ENCODE measurements around the gene TPK1. TPM values are rescaled to one million over a fixed set of nuclear protein-coding genes. Genes with fewer than 3 reads are reported as not detected.

Gene TPK1
- total and polyA plus RNA-seq, 2 donors (not counting 1 experiment from before 2014, with no cell fraction given), result 2.4 to 4.1 TPM

DNA sequence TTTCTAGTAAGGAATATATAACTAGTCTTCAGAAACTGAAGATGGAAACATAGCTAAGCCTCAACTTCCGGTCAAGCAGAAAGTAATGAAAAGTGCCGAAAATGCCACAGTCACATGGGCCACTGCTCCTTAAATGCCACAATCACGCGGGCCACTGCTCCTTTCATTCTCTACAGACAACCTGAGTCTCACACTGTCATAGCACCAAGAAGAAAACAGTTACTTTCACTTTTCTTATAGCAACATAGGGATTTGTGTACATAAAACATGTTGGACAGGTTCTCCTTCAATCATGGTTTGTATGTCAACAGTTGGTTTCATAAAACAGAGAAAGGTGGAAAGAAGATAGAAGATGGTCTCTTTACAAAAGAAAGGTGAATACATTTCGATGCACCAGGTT is 383.8 kb downstream of the TPK1 start:
- Histone ChIP-seq H3K9me3 (ENCODE audit: control insufficient read depth, insufficient read depth, low read depth, low read length) (no peaks in the 10 kb centered on the region), H3K4me1 (ENCODE audit: control insufficient read depth, extremely low read depth, insufficient read depth, low read length) (no peaks in the 10 kb centered on the region), H2AFZ (ENCODE audit: low read length) (no peak overlapping the region), H4K20me1 (ENCODE audit: control insufficient read depth, extremely low read depth, insufficient read depth, low read length) (no peaks in the 10 kb centered on the region), H3K27me3 (ENCODE audit: control insufficient read depth, insufficient read depth, low read length) (no peaks in the 10 kb centered on the region), H3K79me2 (ENCODE audit: control insufficient read depth, insufficient read depth, low read length) (no peaks in the 10 kb centered on the region), H3K27ac (ENCODE audit: insufficient read depth, low read length) (no peak overlapping the region), H3K4me3 (replicated peaks in 1 of 4; ENCODE audit: control extremely low read depth in 1 of 4, insufficient read depth in 1 of 4, low read depth in 3 of 4, low read length in 4 of 4) (no peak overlapping the region), H3K36me3 (ENCODE audit: control insufficient read depth, insufficient read depth, low read length) (no peaks in the 10 kb centered on the region), H3K4me2 (ENCODE audit: extremely low read depth, insufficient read depth, low read length) (no peak overlapping the region), H3K9ac (ENCODE audit: insufficient read depth, low read length) (no peak overlapping the region)
- no peak for TF ChIP-seq EZH2 (IDR thresholded peaks at IDR 0.05; ENCODE audit: low read length, missing control alignments)
- TF ChIP-seq, protein P1, sequence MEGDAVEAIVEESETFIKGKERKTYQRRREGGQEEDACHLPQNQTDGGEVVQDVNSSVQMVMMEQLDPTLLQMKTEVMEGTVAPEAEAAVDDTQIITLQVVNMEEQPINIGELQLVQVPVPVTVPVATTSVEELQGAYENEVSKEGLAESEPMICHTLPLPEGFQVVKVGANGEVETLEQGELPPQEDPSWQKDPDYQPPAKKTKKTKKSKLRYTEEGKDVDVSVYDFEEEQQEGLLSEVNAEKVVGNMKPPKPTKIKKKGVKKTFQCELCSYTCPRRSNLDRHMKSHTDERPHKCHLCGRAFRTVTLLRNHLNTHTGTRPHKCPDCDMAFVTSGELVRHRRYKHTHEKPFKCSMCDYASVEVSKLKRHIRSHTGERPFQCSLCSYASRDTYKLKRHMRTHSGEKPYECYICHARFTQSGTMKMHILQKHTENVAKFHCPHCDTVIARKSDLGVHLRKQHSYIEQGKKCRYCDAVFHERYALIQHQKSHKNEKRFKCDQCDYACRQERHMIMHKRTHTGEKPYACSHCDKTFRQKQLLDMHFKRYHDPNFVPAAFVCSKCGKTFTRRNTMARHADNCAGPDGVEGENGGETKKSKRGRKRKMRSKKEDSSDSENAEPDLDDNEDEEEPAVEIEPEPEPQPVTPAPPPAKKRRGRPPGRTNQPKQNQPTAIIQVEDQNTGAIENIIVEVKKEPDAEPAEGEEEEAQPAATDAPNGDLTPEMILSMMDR (conservative IDR thresholded peaks at IDR 0.05 in 1 of 2, IDR thresholded peaks at IDR 0.05 in 1 of 2; ENCODE audit: low read depth in 1 of 2, low read length in 2 of 2), result no peak
- DNase-seq (ENCODE audit: low read depth in 2 of 2), result no peak

DNA sequence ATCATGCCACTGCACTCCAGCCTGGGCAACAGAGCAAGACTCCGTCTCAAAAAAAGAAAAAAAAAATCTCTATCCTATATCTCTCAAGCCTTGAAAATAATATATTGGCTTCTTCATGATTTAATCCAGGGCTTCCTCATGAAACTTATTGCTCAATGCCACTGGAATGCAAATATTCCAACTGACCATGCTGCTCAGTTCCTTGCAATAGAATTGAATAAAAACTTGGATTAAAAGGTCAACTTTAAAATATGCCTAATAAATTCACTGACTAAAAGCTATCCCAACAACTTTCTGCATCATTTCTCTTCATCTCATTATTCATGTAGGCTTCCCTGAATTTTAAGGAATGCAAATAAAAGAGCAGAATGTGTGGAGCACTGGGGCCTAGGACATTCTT is 390.3 kb downstream of the TPK1 start:
- Histone ChIP-seq H3K27ac (ENCODE audit: insufficient read depth, low read length) (no peak overlapping the region), H3K9ac (ENCODE audit: insufficient read depth, low read length) (no peak overlapping the region), H3K4me3 (replicated peaks in 1 of 4; ENCODE audit: control extremely low read depth in 1 of 4, insufficient read depth in 1 of 4, low read depth in 3 of 4, low read length in 4 of 4) (no peak overlapping the region), H3K4me2 (ENCODE audit: extremely low read depth, insufficient read depth, low read length) (no peak overlapping the region), H3K27me3 (ENCODE audit: control insufficient read depth, insufficient read depth, low read length) (no peaks in the 10 kb centered on the region), H3K36me3 (ENCODE audit: control insufficient read depth, insufficient read depth, low read length) (no peaks in the 10 kb centered on the region), H2AFZ (ENCODE audit: low read length) (no peak overlapping the region), H3K9me3 (ENCODE audit: control insufficient read depth, insufficient read depth, low read depth, low read length) (no peaks in the 10 kb centered on the region), H3K4me1 (ENCODE audit: control insufficient read depth, extremely low read depth, insufficient read depth, low read length) (no peaks in the 10 kb centered on the region), H4K20me1 (ENCODE audit: control insufficient read depth, extremely low read depth, insufficient read depth, low read length) (no peaks in the 10 kb centered on the region), H3K79me2 (ENCODE audit: control insufficient read depth, insufficient read depth, low read length) (no peaks in the 10 kb centered on the region)
- peak in 1 of 2 donors; percentile 8 for DNase-seq (ENCODE audit: low read depth in 2 of 2)
- TF ChIP-seq, protein P1 (conservative IDR thresholded peaks at IDR 0.05 in 1 of 2, IDR thresholded peaks at IDR 0.05 in 1 of 2; ENCODE audit: low read depth in 1 of 2, low read length in 2 of 2), result no peak

DNA sequence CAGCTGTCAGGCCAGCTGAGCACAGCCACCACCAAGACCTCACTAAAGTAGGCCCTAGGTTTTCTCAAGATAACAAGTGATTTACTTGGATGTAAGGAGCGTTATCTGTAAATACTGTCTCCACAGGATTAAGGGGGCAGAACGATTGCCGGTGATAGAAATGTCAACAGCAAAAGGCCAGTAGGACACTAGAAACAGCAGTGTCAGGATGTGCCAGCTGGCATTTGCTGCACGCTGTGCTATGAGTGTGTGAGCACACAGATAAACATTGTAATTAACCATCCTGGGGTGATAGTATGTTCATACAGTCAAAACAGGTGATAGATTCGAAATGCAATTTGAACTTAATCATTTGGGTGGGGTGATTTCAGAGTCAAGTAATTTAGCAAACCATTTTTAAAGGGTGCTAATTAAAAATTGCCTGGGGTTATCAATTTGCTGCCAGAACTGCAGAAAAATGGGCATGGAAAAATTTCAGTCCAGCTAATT is 396.1 kb downstream of the TPK1 start:
- no peaks in the 10 kb centered on the region for H3K36me3 ChIP-seq (ENCODE audit: control insufficient read depth, insufficient read depth, low read length)
- H3K27me3 ChIP-seq (ENCODE audit: control insufficient read depth, insufficient read depth, low read length), result no peaks in the 10 kb centered on the region
- H3K4me3 ChIP-seq (replicated peaks in 1 of 4; ENCODE audit: control extremely low read depth in 1 of 4, insufficient read depth in 1 of 4, low read depth in 3 of 4, low read length in 4 of 4), result no peak overlapping the region
- no peak overlapping the region for H3K4me2 ChIP-seq (ENCODE audit: extremely low read depth, insufficient read depth, low read length)
- H3K9me3 ChIP-seq (ENCODE audit: control insufficient read depth, insufficient read depth, low read depth, low read length), result no peaks in the 10 kb centered on the region
- H3K79me2 ChIP-seq (ENCODE audit: control insufficient read depth, insufficient read depth, low read length), result no peaks in the 10 kb centered on the region
- no peaks in the 10 kb centered on the region for H4K20me1 ChIP-seq (ENCODE audit: control insufficient read depth, extremely low read depth, insufficient read depth, low read length)
- H3K27ac ChIP-seq (ENCODE audit: insufficient read depth, low read length), result no peak overlapping the region
- TF ChIP-seq EZH2 (IDR thresholded peaks at IDR 0.05; ENCODE audit: low read length, missing control alignments), result no peak
- TF ChIP-seq, protein P1 (conservative IDR thresholded peaks at IDR 0.05 in 1 of 2, IDR thresholded peaks at IDR 0.05 in 1 of 2; ENCODE audit: low read depth in 1 of 2, low read length in 2 of 2), result no peak
- no peak overlapping the region for H2AFZ ChIP-seq (ENCODE audit: low read length)
- no peak for DNase-seq (ENCODE audit: low read depth in 2 of 2)
- no peak overlapping the region for H3K9ac ChIP-seq (ENCODE audit: insufficient read depth, low read length)
- no peaks in the 10 kb centered on the region for H3K4me1 ChIP-seq (ENCODE audit: control insufficient read depth, extremely low read depth, insufficient read depth, low read length)
